PC-9 (cell line): Measurements from ENCODE around the gene MIS12.

Source experiments
- CTCF ChIP-seq: fragments of 200-600 bp; sonication (generic); conservative IDR thresholded peaks from 2 replicates; pipeline ENCODE4 v1.6.1; 2017; ENCODE audit warnings: mixed run types, antibody characterized with exemption, mild to moderate bottlenecking, moderate library complexity
- EZH2 ChIP-seq: fragments of 200-600 bp; sonication (generic); IDR thresholded peaks from 2 replicates; pipeline ENCODE4 v1.8.0; 2017; ENCODE audit warnings: antibody characterized with exemption, low read depth

- no peak for TF ChIP-seq CTCF
- no peak for TF ChIP-seq EZH2
Observed at GRCh38 chr17:5540321-5540720, 54.0 kb downstream of the MIS12 start.
